H9 (cell line): ENCODE results near the gene FXYD6. TPM values are rescaled to one million over a fixed set of nuclear protein-coding genes. Genes with fewer than 3 reads are reported as not detected.

Source experiments
- DNase-seq: peaks from one replicate; pipeline ENCODE4 v3.0.0-alpha.2; 2017
- H2AFZ ChIP-seq: one replicate; pipeline ENCODE4 v1.6.1; 2013; ENCODE audit warnings: mild to moderate bottlenecking, low read length, control low read depth, moderate library complexity
- H2AK5ac ChIP-seq: 2 replicates; pipeline ENCODE4 v1.6.1; 2013; ENCODE audit warnings: low read length, control low read depth, mixed read lengths; ENCODE audit not compliant: insufficient read length
- H2BK120ac ChIP-seq: one replicate; pipeline ENCODE4 v1.6.1; 2013; ENCODE audit warnings: low read depth, mild to moderate bottlenecking, low read length, control low read depth, inconsistent platforms; ENCODE audit not compliant: poor library complexity, severe bottlenecking
- H2BK12ac ChIP-seq: 2 replicates; pipeline ENCODE4 v1.6.1; 2013; ENCODE audit warnings: low read length, control low read depth, mixed read lengths, low read depth; ENCODE audit not compliant: insufficient read length
- H2BK15ac ChIP-seq: 2 replicates; pipeline ENCODE4 v1.6.1; 2013; ENCODE audit warnings: low read depth, low read length, control low read depth
- H2BK20ac ChIP-seq: one replicate; pipeline ENCODE4 v1.6.1; 2013; ENCODE audit warnings: low read depth, mild to moderate bottlenecking, low read length, control low read depth, inconsistent platforms; ENCODE audit not compliant: poor library complexity, severe bottlenecking
- H2BK5ac ChIP-seq: 2 replicates; pipeline ENCODE4 v1.6.1; 2013; ENCODE audit warnings: low read length, control low read depth, mixed read lengths; ENCODE audit not compliant: insufficient read length
- H3K14ac ChIP-seq: 2 replicates; pipeline ENCODE4 v1.6.1; 2013; ENCODE audit warnings: low read length, control low read depth; ENCODE audit not compliant: insufficient read depth
- H3K18ac ChIP-seq: 2 replicates; pipeline ENCODE4 v1.6.1; 2013; ENCODE audit warnings: low read depth, mild to moderate bottlenecking, mixed read lengths, low read length, control low read depth; ENCODE audit not compliant: insufficient read length
- H3K23ac ChIP-seq: 2 replicates; pipeline ENCODE4 v1.6.1; 2013; ENCODE audit warnings: low read length, control low read depth, mixed read lengths, low read depth; ENCODE audit not compliant: insufficient read length
- H3K23me2 ChIP-seq: 2 replicates; pipeline ENCODE4 v1.6.1; 2013; ENCODE audit warnings: low read depth, mild to moderate bottlenecking, mixed read lengths, low read length, control low read depth; ENCODE audit not compliant: insufficient read length, poor library complexity, severe bottlenecking
- H3K27ac ChIP-seq: 2 replicates; pipeline ENCODE4 v1.5.1; 2013; ENCODE audit warnings: low read length, control low read depth, mixed read lengths, low read depth; ENCODE audit not compliant: insufficient read length
- H3K27me3 ChIP-seq: 2 replicates; pipeline ENCODE4 v1.6.1; 2013; ENCODE audit warnings: low read length, control low read depth, inconsistent platforms; ENCODE audit not compliant: insufficient read depth
- H3K4ac ChIP-seq: 2 replicates; pipeline ENCODE4 v1.6.1; 2013; ENCODE audit warnings: low read depth, mild to moderate bottlenecking, control low read depth, inconsistent platforms, low read length, moderate library complexity
- H3K4me1 ChIP-seq: 2 replicates; pipeline ENCODE4 v1.6.1; 2013; ENCODE audit warnings: low read length, control low read depth, inconsistent platforms; ENCODE audit not compliant: insufficient read depth
- H3K4me2 ChIP-seq: 2 replicates; pipeline ENCODE4 v1.6.1; 2013; ENCODE audit warnings: low read length, control low read depth, mixed read lengths; ENCODE audit not compliant: insufficient read length, insufficient read depth
- H3K56ac ChIP-seq: 2 replicates; pipeline ENCODE4 v1.6.1; 2013; ENCODE audit warnings: low read depth, mild to moderate bottlenecking, mixed read lengths, low read length, control low read depth; ENCODE audit not compliant: insufficient read length
- H3K79me1 ChIP-seq: 2 replicates; pipeline ENCODE4 v1.6.1; 2013; ENCODE audit warnings: low read depth, mild to moderate bottlenecking, moderate library complexity, low read length, control low read depth, inconsistent platforms; ENCODE audit not compliant: insufficient read depth, poor library complexity, severe bottlenecking
- H3K79me2 ChIP-seq: 2 replicates; pipeline ENCODE4 v1.6.1; 2013; ENCODE audit warnings: low read length, control low read depth, inconsistent platforms; ENCODE audit not compliant: insufficient read depth
- H3K9ac ChIP-seq: 2 replicates; pipeline ENCODE4 v1.6.1; 2013; ENCODE audit warnings: low read length, control low read depth, mixed read lengths; ENCODE audit not compliant: insufficient read length; ENCODE audit errors: extremely low read depth
- H3K9me3 ChIP-seq: one replicate; pipeline ENCODE4 v1.6.1; 2013; ENCODE audit warnings: low read depth, low read length, inconsistent platforms; ENCODE audit not compliant: control insufficient read depth
- H3T11ph ChIP-seq: one replicate; pipeline ENCODE4 v1.6.1; 2013; ENCODE audit warnings: mild to moderate bottlenecking, low read length, control low read depth, inconsistent platforms
- H4K20me1 ChIP-seq: one replicate; pipeline ENCODE4 v1.6.1; 2013; ENCODE audit not compliant: control insufficient read depth, insufficient read length, insufficient read depth
- H4K5ac ChIP-seq: 2 replicates; pipeline ENCODE4 v1.6.1; 2013; ENCODE audit warnings: low read depth, mild to moderate bottlenecking, mixed read lengths, low read length, control low read depth; ENCODE audit not compliant: insufficient read length
- H4K8ac ChIP-seq: replicated peaks from 2 replicates; pipeline ENCODE4 v1.6.1; 2013; ENCODE audit warnings: low read length, control low read depth, mixed read lengths, low read depth; ENCODE audit not compliant: insufficient read length
- H4K91ac ChIP-seq: 2 replicates; pipeline ENCODE4 v1.6.1; 2013; ENCODE audit warnings: low read depth, mild to moderate bottlenecking, moderate library complexity, mixed read lengths, low read length, control low read depth; ENCODE audit not compliant: insufficient read length
- H3K27ac Mint-ChIP-seq, 3 experiments: 2 replicates in 2 of 3; 3 replicates in 1 of 3; pipeline ENCODE4 v1.8.0; 2020 to 2021; ENCODE audit warnings: mixed read lengths in 3 of 3, mild to moderate bottlenecking in 1 of 3, moderate library complexity in 1 of 3
- H3K27me3 Mint-ChIP-seq: 2 replicates; pipeline ENCODE4 v1.8.0; 2021; ENCODE audit warnings: low read depth, mild to moderate bottlenecking, moderate library complexity, mixed read lengths
- H3K36me3 Mint-ChIP-seq, 3 experiments: 2 replicates in 2 of 3; 3 replicates in 1 of 3; pipeline ENCODE4 v1.8.0; 2020 to 2021; ENCODE audit warnings: low read depth in 3 of 3, mixed read lengths in 3 of 3; ENCODE audit not compliant: insufficient read depth in 1 of 3
- H3K4me1 Mint-ChIP-seq, 2 experiments: 2 replicates each; pipeline ENCODE4 v1.8.0; 2020; ENCODE audit warnings: mixed read lengths in 2 of 2
- H3K4me3 Mint-ChIP-seq, 2 experiments: 2 replicates in 1 of 2; 3 replicates in 1 of 2; pipeline ENCODE4 v1.8.0; 2020 to 2021; ENCODE audit warnings: mild to moderate bottlenecking in 2 of 2, mixed read lengths in 2 of 2, moderate library complexity in 1 of 2
- H3K9me3 Mint-ChIP-seq, 2 experiments: 2 replicates in 1 of 2; 3 replicates in 1 of 2; pipeline ENCODE4 v1.8.0; 2020; ENCODE audit warnings: mild to moderate bottlenecking in 2 of 2, mixed read lengths in 2 of 2, moderate library complexity in 1 of 2
- CTCF ChIP-seq: fragments of 200-600 bp; sonication (generic); conservative IDR thresholded peaks from 3 replicates; pipeline ENCODE4 v1.8.0; 2021; ENCODE audit warnings: antibody characterized with exemption, mild to moderate bottlenecking
- WGBS: extraction: QIAGEN DNeasy Blood & Tissue Kit; methylation state at CpG from one replicate; pipeline ENCODE4 v1.1.7; 2013; ENCODE audit warnings: missing lambda C conversion rate, low lambda C conversion rate, mixed read lengths; ENCODE audit not compliant: insufficient read length; ENCODE audit errors: extremely low coverage; 5-methylcytosine and 5-hydroxymethylcytosine counted together
- total RNA-seq: library from RNA; stranded (reverse); gene quantifications from 2 replicates; pipeline ENCODE4 v1.2.1, GENCODE V29; 2021

FXYD6 gene
- total RNA-seq, 1 experiment from 2014 or later = 18.3 TPM

GRCh38 chr11:117905524-117905923 is 29.1 kb upstream of the FXYD6 start:
- H2BK120ac ChIP-seq = no peak overlapping the region
- H4K5ac ChIP-seq = no peak overlapping the region
- no peaks in the 10 kb centered on the region for H3K4me1 ChIP-seq
- no peak overlapping the region for H3K18ac ChIP-seq
- no peak overlapping the region; a peak in 1 of 7 replicates for H3K27ac Mint-ChIP-seq
- no peak overlapping the region for H3K23ac ChIP-seq
- H2BK20ac ChIP-seq = no peak overlapping the region
- H3K9ac ChIP-seq = no peak overlapping the region
- H2BK12ac ChIP-seq = no peak overlapping the region
- H3K4me3 Mint-ChIP-seq = no peak overlapping the region
- peaks cover 9 to 14% of the 10 kb centered on the region in 2 experiments for H3K4me1 Mint-ChIP-seq
- peaks cover 2% of the 10 kb centered on the region; the same call in 1 of the 2 replicates for H3K27me3 Mint-ChIP-seq
- no peak overlapping the region for H3T11ph ChIP-seq
- H3K4me2 ChIP-seq = no peak overlapping the region
- no peak overlapping the region for H3K14ac ChIP-seq
- H2BK15ac ChIP-seq = no peak overlapping the region
- no peaks in the 10 kb centered on the region; a peak in 1 of 7 replicates for H3K36me3 Mint-ChIP-seq
- H3K23me2 ChIP-seq = no peaks in the 10 kb centered on the region
- H3K9me3 ChIP-seq = no peaks in the 10 kb centered on the region
- no peaks in the 10 kb centered on the region for H3K79me2 ChIP-seq
- no peak overlapping the region for H3K27ac ChIP-seq
- H3K56ac ChIP-seq = no peak overlapping the region
- no CpG with 5 or more reads among the region's 4 CpGs for WGBS
- no peaks in the 10 kb centered on the region for H3K27me3 ChIP-seq
- no peak overlapping the region for H4K8ac ChIP-seq
- H3K9me3 Mint-ChIP-seq = no peaks in the 10 kb centered on the region
- no peak for DNase-seq
- H2AK5ac ChIP-seq = no peak overlapping the region
- no peaks in the 10 kb centered on the region for H4K20me1 ChIP-seq
- H2BK5ac ChIP-seq = no peak overlapping the region
- no peak overlapping the region for H2AFZ ChIP-seq
- H3K79me1 ChIP-seq = no peaks in the 10 kb centered on the region
- H4K91ac ChIP-seq = no peak overlapping the region
- TF ChIP-seq CTCF = no peak
- no peak overlapping the region for H3K4ac ChIP-seq
